ENCODE measurements around the gene RREB1.

DNA sequence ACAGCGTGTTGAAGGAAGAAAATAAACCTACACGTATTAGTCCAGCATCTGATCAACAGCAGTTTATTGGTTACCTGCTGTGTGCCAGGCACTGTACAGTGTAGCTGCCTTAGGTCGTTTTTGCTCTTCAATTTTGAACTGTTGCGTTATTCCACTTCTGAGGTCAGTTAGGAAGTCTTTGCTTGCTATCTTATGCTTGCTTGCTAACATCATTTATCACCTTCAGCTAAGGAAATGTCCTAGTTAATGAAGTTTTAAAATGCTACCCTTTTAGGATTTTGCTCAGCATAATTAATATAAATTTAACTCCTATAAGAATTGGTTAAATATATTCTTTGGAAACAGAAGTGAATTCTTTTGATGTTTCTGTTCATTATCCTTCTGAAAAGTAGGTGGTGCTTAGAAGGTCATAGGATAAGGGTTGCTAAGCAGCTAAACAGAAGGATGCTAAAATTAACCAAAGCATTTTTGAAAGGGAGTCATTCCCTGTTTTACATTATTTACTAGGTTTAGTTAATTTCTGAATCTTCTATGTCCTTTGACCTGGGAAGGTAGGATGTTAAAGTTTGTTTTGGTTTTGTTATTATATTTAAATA, 3.4 kb downstream of the RREB1 start:
- TF ChIP-seq POLR2A (IDR thresholded peaks at IDR 0.05; ENCODE audit: low read depth) (no peak), POLR2AphosphoS5 (IDR thresholded peaks at IDR 0.05) (no peak)
- TF ChIP-seq, protein P1, sequence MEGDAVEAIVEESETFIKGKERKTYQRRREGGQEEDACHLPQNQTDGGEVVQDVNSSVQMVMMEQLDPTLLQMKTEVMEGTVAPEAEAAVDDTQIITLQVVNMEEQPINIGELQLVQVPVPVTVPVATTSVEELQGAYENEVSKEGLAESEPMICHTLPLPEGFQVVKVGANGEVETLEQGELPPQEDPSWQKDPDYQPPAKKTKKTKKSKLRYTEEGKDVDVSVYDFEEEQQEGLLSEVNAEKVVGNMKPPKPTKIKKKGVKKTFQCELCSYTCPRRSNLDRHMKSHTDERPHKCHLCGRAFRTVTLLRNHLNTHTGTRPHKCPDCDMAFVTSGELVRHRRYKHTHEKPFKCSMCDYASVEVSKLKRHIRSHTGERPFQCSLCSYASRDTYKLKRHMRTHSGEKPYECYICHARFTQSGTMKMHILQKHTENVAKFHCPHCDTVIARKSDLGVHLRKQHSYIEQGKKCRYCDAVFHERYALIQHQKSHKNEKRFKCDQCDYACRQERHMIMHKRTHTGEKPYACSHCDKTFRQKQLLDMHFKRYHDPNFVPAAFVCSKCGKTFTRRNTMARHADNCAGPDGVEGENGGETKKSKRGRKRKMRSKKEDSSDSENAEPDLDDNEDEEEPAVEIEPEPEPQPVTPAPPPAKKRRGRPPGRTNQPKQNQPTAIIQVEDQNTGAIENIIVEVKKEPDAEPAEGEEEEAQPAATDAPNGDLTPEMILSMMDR (IDR thresholded peaks at IDR 0.05) = no peak
